NCI-H2196 treated with DMSO at 0.1 percent for 48 hours (cell line): ENCODE results near the gene NT5DC2.
"Not testable (repeated sequence)": the region's sequence is repeated elsewhere in the genome, so short reads cannot be mapped to it uniquely, and the experiment has no call there.

Experiments used
- DNase-seq: peaks from one replicate; lab custom pipeline; 2025; ENCODE audit not compliant: unreplicated experiment; lab: John Stamatoyannopoulos, UW

Gene NT5DC2

DNA sequence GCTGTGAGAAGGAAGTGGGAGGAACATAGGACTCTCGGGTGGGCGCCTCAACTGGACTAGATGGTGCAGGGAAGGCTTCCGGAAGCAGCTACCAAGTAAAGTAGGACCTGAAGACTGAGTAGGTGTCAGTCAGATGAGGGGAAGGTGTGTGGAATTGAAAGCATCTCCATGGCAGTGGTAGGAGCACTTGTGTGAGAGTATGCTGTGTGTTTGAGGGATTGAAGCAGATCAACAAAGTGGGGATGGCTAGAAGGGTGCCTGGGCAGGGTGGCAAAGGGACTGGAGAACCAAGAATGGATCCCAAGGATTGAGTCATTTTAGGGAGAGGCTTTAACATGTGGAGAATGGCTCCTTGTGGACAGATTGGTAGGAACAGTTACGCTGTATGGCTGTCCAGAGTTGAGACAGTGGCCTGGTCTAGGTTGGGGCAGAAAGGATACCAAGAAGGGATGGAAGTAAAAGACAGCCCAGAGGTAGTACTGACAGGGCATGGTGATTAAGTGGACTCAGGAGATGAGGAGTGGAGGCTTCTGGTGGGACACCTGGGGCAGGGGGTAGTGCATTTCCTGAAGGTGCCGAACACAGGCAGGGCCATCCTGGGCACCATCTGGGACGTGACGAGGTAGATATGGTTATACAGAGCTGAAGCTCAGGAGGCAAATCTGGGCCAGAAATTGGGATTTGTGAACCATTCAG is 4.2 kb upstream of the NT5DC2 start:
- no peak for DNase-seq

GRCh38 chr3:52537165-52537620 is 3.5 kb upstream of the NT5DC2 start:
- no peak for DNase-seq

- DNase-seq, result peak; percentile 87
Observed at GRCh38 chr3:52536369-52537164, 2.9 kb upstream of the NT5DC2 start, which contains the start of gene UQCC5. Gene UQCC5 (plus strand): TSS chr3:52536605. CDS start chr3:52536756, 151 bp downstream.

DNA sequence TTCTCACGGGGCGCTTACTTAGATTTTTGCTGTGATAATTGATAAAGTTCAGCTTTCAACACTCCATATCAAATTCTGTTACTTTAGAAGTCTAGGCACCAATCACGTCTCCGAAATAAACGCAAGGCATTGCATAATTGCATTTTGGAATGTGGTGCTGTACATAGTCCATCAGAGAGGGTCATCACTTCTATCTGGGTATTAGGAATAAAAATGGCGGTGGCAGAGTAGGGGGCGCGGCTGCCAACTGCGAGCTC is 2.4 kb upstream of the NT5DC2 start:
- no peak for DNase-seq

DNA sequence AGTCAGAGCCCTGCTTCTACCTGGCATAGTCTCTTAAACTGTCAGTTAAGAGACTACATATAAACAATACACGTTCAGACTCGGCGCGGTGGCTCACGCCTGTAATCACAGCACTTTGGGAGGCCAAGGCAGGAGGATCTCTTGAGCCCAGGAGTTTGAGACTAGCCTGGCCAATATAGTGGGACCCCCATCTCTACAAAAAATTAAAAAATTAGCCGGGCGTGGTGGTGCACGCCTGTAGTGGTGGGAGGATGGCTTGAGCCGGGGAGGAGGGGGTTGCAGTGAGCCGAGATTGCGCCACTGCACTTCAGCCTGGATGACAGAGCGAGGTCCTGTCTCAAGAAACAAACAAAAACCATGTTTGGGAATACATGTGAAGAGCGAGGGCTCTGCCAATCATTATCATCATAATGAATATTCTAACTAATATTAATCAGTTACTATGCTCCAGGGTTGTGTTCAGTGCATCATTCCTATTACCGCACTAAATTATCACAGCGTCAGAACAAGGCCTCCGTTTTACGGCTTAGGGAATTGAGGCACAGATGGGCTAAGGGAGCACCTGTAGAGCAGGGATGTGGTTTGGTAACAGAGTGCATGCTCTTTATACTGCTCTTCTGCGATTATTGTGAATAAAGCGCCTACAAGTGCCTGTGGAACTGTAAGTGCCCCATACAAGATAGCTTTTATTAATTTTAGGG is 1.9 kb upstream of the NT5DC2 start:
- no peak for DNase-seq

GRCh38 chr3:52534281-52535183 is 875 bp upstream of the NT5DC2 start:
- DNase-seq, result peak; percentile 4

GRCh38 chr3:52532838-52533622 is 627 bp downstream of the NT5DC2 start:
- no peak for DNase-seq

GRCh38 chr3:52532517-52532837 is 1.2 kb downstream of the NT5DC2 start:
- DNase-seq, result no peak

- DNase-seq, result no peak
Observed at GRCh38 chr3:52531860-52532516, 1.7 kb downstream of the NT5DC2 start.

DNA sequence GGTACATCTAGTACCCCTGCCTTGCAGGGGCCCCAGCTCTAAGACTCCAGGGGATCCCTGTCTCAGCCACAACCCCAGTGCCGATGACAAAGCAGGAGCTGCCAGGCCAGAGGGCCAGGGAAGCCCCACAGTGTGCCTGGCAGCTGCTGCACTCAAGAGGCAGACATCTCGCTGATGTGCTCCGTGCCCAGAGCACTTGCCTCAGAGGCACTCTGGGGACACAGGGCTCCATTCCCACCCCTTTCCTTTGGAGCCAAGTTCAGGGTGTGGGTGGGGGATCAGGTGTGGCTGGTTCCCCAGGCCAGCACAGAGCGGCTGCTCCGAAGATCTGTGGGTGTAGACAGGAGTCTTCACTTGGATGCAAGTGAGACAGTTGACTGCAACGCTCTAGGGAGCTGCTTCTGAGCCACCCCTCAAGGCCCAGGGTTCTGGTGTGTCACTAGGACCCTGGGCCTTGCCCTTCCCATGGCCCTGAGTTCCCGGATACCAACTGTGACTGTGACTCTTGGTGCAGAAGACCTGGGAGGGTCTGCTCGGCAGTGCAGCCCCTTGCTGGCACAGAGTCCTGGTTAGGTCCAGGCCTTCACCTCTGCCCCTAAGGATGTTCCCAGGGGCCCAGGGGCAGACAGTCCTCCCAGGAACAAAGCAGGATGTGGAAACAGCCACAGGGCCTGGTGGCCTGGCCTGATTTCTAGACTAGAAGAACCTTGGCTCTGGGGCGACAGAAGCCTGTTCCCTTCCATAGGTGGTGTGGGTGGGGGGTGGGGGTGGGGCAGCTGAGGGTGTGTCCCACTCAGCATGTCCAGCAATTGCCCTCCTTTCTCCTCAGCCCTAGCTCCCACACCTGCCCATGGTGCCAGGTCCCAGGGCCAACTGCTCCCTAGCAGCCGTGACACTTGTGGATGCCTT is 2.5 kb downstream of the NT5DC2 start:
- DNase-seq, result no peak

DNA sequence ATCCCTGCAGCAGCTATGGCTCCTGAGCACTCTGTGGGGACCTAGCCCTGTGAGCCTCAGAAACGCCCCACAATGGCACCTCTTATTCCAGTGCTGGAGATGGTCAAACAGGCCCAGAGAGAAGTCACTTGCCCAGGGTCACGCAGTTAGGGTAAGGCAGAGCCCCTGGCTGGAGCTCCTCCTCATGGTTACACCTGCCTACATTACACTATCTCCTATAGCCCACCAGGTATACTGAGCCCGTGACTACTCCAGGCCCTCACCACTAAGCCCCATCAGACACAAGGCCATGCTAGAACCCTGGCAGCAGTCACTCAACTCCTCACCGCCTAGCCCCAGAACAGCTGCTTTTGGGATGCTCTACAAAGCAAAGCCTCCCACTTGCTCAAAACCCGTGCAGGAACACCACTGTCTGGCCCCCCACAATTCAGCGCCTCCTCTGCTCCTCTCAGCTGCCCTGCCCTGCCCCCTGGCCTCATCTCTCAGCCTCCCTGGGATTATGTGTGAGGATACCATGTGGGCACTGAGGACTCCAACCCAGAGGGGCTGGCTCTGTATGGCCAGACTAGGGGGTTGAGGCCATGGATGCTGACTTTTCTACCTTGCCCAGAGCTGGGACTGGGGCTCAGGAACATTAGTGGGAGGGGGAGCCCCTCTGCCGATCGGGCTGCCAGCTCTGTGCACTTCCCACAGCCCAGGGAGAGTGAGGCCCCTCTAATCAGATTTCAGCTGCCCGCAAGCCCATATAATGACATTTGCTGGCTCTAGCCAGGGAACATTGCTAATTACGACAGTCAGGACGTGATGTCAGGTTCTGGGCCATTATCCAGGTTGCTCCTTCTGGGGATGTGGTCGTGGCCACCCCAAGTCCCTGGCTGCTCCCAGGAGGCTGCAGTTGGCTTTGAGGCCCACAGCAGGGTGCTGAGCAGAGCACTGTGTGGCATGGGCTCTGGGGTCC is 4.0 kb downstream of the NT5DC2 start:
- DNase-seq, result no peak

- DNase-seq, result no peak
Observed at GRCh38 chr3:52528586-52529375, 4.9 kb downstream of the NT5DC2 start.

- DNase-seq, result no peak
Observed at GRCh38 chr3:52527732-52528585, 5.7 kb downstream of the NT5DC2 start.

DNA sequence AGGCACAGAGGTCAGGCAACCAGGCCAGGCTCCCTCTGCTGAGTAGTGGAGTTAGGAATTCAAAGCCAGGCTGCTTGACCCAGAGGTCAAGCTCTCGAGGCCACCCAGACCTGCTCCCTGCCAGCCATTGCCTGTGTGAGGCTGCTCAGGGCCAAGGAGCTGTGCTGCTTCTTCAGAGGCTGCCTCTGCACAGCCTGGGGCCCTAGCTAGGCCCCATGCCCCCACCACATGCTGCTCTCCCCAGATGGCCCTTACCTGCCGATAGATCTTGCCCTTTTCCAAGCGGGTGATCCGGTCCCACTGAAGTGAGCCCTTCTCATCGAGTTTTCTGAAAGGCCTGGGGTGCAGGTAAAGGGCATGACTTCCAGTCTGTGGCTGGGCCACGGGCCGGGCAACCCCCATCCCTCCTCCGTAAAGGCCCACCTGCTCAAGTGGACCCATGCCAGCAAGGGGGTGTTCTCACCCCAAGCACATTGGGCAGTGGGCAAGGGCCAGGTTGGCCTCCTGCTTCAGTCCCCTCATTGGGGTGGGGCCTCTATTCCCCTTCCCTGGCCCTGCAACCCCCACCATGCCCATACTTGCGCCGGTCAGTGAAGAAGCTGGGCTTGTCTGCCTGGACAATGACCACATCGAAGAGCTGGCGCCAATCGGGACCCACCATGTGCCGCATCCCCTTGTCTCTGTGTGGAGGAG is 6.5 kb downstream of the NT5DC2 start:
- DNase-seq, result no peak

DNA sequence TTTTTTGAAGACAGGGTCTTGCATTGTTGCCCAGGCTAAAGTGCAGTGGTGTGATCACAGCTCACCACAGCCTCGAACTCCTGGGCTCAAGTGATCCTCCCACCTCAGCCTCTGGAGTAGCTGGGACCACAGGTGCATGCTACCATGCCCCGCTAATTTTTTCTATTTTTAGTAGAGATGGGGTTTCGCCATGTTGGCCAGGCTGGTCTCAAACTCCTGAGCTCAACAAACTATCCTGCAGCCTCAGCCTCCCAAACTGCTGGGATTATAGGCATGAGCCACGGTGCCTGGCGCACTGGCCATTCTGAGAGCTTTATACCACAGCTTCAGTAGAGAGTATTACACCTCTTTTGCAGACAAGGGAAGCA is 7.0 kb downstream of the NT5DC2 start:
- not testable (repeated sequence) for DNase-seq
